ENCODE results near the gene PKHD1.

The PKHD1 gene, protein sequence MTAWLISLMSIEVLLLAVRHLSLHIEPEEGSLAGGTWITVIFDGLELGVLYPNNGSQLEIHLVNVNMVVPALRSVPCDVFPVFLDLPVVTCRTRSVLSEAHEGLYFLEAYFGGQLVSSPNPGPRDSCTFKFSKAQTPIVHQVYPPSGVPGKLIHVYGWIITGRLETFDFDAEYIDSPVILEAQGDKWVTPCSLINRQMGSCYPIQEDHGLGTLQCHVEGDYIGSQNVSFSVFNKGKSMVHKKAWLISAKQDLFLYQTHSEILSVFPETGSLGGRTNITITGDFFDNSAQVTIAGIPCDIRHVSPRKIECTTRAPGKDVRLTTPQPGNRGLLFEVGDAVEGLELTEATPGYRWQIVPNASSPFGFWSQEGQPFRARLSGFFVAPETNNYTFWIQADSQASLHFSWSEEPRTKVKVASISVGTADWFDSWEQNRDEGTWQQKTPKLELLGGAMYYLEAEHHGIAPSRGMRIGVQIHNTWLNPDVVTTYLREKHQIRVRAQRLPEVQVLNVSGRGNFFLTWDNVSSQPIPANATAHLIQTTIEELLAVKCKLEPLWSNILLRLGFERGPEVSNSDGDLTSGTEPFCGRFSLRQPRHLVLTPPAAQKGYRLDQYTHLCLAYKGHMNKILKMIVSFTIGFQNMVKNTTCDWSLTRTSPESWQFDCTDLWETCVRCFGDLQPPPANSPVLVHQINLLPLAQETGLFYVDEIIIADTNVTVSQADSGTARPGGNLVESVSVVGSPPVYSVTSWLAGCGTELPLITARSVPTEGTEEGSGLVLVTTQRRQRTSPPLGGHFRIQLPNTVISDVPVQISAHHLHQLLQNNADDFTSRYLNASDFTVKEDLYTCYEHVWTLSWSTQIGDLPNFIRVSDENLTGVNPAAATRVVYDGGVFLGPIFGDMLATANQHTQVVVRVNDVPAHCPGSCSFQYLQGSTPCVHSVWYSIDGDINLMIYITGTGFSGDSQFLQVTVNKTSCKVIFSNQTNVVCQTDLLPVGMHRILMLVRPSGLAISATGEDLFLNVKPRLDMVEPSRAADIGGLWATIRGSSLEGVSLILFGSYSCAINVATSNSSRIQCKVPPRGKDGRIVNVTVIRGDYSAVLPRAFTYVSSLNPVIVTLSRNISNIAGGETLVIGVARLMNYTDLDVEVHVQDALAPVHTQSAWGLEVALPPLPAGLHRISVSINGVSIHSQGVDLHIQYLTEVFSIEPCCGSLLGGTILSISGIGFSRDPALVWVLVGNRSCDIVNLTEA (N-terminal part only)

DNA sequence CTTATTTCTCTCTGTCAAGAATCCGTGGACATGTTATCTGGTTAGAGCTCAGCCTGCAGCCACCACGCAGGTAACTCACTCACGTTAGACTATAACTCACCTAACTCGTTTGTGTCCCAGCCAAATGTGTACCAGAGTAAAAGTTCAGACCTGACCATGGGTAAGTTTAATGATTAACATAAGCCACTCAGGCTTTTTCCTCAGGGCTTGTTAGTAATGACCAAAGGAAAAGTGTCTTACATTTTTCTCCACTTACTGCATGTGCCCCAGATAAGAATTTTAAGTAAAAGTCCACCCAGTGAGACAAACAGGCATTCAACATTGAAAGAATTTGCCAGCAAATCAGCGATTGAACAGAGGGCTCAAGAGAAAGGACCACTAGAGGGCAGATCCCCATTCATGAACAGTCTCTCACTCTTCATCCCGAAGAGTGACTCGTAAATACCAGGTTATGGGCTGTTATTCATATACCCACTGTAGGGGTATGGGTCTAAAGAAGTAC is at the start of gene PKHD1:
PKHD1 (minus strand) TSS at position 116 of the 502 bp plus-strand sequence. CDS start 2,680 bp downstream, outside the sequence.
- DNase-seq: no peak

DNA sequence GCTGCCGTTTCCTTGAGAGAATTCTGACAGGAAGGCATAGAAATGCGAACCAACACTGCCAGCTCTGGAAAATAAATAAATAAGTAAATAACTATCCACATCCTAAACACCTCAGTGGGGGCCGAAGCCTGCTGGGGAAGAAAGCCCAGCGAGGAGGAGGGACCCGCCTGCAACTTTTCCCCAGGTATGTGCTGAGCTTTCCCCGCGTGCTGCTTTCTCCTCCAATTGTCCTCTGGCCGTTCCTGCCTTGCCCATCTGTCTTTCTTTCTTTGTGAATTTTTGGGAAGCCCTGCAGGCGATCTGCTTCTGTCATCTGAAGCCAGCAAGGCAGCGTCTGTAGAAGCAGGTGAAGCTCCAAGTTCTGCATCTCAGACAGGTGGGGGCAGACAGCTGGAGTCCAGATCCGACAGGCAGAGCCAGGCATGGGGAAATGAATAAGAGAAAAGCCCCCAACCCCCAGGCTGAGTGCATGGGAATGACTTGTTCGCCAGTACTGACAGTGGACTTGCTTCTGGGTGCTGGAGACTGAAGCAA is 49.6 kb upstream of the PKHD1 start:
- DNase-seq: no peak

DNA sequence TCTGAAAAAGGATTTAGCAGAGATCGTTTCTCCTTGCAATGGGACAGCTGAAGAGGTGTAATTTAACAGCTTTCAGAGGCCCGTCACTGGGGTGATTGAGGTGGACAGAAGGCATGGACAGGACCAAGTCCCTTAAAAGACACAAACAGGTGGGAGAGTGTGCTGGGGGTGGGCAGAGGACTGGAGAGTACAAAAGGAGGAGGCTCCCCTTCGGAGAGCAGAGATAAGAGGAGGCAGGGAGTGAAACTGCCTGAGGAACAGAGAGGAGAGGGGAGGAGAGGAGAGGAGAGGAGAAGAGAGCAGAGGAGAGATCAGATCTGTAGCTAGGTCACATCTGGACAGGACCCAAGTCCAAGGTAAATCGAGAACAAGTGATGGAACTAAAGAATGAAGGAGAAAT is 48.6 kb upstream of the PKHD1 start:
- DNase-seq: no peak

DNA sequence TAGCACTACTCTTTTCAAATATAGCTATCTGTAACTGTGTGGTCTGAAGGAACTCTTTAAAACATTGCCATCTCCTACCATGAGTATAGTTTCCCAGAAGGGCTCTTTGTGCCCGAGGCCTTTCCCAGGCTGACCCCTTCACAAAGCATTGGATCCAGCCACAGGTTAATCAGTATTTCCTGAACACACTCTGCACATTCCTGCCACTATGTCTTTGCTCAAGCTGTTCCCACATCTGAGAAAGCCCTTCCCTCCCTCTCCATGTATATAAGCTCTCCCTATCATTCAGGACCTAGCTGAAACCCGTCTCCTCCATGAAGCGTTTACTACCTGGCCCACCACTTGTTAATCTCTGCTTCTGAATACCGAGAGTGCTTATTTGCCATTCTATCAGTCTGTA is 47.8 kb upstream of the PKHD1 start:
- DNase-seq: no peak

DNA sequence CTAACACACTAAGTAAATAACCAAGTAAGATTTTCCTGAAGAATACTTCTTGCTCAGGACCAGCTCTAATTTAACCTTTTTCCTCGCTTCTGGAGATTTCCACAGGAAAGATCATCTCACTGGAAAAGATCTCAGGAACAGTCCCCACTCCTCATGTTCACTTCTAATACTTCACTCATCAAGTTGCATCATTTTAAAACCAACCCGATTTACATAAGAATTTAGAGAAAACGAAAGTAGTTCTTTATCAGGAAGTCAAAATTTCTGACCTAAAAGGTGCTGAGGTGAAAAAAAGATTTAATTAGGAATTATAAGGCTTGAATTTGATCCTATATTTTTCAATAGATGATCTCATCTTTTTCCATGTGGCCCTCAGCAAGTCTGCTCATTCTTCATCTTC is 46.6 kb upstream of the PKHD1 start:
- no peak for DNase-seq

DNA sequence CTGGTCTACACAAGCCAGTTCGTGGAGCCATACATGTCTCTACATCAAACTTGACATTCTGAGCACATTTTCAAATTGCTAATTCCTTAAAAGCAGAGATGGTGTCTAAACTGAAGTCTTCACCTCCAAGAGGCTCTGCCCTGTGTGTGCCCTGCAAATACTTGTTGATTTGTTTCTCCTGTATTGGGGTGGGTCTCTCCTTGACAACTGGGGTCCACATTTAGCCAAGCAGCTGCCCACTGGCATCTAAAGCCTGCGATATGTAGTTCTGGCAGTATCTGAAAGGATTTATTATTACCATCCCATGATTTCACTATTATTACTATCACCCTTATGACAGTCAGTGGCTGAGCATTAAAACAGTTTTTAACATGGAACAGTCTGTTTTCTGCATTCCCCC is 45.9 kb upstream of the PKHD1 start:
- no peak for DNase-seq

DNA sequence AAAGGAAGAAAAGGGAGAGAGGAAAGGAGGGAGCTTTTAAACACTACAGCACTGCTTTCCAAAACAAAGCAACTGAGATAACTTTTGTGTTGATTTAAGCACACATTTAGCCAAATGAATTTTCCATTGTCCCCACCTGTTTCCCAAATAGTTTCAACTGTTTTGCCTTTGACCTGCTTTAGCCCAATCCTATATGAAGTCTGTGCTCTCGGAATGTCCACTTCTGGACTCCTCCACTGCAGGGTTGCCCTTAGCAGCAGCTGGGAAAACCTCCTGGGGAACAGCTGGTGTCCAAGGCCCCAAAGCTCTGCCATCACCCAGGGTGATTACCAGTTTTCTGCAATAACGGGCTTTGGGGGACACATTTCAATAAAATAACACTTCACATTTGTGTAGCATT is 44.9 kb upstream of the PKHD1 start:
- no peak for DNase-seq

DNA sequence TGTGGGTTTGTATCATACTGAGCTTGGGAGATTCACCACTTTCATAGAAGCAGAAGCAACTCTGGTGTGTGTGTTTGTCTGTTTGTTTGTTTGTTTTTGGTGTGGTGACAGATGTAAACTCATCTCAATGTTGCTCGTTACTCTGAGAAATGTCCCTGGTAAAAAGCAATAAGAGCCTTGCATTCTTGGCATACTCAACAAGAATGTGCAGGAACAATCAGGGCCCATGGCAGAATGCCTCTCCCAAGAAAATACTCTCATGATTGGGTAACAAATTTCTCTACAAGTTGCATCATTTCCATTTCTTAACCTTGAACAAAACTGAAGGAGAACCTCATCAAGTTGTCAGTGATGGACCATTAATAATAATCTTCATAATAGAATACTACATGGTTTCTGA is 43.0 kb upstream of the PKHD1 start:
- DNase-seq: no peak

DNA sequence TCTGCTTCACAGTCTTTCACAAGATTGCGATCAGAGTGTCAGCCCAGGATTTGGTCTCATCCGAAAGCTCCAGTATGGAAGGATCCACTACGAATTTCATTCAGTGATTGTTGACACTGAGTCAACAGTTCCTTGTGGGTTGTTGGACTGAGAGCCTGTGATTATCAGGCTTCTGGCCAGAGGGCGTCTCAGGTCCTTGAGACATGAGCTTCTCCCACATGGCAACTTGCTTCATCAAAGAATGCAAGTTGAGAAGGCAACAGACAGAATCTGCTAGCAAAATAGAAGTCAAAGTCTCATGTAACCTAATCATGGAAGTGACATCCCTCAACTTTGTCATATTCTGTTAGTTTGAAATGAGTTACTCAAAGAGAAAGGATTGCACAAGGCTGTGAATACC is 40.5 kb upstream of the PKHD1 start:
- DNase-seq: no peak

DNA sequence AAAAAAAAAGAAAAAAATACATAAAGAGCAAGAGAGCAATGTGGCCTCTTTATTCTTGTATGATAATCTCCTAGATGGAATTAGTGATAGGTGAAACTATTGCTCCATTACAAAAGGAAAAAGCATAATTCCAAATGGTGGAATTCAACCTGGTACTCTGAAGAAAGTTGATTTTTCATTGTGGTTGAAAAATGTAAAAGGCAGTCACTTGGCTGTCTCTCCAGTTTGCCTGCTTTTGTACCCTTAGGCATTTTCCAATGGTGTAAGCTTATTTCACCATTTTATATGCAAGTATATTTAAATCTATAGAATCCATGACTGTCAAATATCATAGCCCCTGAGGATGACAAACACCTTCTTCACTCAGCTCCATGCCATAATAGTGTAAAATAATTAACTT is 38.8 kb upstream of the PKHD1 start:
- DNase-seq: no peak

DNA sequence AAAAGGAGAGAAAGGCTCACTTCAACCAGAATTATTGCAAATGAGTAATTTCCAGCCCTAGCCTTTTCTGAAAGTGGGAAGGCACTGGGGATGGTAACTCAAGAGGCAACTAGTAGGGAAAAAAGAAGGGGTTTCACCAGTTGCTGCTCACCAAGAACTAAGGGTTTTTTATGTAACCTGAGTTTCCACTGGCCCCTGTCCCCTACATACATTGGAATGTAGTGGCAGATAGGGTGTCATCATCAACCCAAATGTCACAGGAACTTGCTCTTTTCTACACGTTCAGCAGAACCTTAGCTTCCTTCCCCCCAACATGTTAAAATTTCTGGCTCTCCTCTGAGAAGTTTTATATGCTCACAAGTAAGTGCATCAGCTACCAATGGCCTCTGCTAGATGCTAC is 38.2 kb upstream of the PKHD1 start:
- no peak for DNase-seq

DNA sequence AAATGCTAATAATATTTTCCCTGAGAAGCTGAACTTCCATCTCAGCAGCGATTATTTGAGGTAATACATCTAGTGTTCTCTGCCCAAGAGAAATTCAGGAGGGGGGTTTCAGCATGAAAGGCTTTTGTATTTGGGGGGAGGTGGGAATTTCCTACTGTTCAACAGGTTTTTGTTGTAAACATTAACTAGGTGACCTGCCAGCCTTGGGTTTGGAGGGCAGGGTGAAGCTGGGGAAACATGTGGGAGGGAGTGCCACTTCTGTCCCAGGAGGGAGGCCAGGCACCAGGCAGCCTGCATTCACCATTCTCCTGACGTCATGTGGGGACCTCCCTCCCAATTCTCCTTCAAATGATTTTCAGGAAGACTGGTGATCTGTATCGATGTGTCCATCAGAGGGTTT is 37.7 kb upstream of the PKHD1 start:
- no peak for DNase-seq

DNA sequence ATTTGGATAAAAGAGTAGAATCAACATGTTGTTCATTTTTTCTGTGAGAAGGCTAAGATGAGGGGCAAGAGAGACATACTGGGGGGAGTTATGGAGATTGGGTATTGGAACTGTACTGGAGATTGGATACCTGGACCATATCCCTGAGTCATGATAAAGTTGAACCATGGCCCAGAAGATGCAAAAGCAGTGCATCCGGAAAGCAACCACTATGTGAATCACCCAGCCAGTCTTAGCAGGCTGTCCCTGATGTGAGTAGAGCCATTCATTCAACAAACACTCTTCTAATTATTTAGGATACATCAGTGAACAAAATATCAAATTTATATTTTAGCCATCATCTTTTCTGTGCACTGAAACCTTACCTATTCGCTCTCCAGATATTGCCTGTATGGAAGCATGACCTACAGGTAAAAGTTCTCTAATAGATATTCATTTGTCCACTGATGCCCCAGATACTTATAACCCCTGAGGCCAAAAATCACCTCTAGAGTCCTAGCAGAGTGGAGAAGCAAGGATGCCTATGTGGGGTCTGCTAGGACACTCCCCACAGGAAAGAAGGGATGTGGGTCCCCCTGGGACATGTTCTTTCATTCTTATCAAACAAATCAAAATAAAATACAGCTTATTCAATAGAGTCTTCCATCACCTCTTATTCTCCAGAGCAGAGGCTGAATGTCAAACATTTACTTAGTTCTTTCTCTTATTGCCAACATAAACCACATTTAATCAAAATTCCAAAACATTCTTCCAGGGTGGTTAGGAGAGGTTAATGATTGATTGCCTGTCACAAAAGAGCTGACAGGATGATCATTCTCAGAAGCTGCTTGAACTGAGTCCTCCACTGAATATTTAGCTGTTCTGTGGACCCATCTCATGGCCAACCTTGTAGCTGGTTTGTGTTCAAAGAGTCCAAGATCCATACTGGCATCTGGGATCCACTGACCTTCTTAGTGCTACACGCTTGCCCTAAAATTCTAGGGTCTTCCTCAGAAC is 37.0 kb upstream of the PKHD1 start:
- DNase-seq: no peak

DNA sequence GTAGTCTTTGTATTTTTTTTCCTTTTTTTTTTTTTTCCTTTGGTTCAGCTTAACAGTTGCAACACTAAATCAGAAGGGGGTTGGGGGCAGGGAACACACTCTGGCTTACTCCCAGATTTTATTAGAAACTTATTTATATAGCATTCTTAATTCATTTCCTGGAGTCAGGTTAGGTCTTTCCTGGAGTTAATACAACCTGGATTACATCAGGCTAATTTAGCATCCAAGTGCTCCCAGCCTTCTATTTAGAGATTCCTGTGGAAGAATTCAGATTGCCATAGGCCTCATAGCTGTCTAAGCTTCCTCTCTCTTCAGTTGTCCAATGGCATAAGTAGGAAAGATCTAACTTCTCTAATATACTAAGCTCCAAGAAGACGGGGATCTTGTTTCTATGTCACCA is 35.8 kb upstream of the PKHD1 start:
- no peak for DNase-seq

DNA sequence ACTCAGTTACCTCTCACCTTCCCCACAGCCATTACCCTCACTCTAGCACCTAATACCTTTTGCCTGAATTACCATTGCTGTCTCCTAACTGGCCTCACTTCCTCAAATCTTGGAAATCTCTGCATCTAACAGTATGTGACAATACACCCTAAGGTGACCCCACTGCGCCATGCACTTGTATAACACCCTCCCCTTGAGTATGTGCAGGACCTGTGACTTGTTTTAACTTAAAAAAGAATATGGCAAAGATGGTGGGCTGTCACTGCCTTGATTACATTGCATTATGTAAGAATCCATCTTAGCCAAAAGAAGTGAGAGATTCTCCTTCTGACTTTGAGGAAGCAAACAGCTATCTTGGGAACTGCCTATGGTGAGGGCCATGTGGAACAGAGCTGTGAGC is 29.9 kb upstream of the PKHD1 start:
- no peak for DNase-seq

DNA sequence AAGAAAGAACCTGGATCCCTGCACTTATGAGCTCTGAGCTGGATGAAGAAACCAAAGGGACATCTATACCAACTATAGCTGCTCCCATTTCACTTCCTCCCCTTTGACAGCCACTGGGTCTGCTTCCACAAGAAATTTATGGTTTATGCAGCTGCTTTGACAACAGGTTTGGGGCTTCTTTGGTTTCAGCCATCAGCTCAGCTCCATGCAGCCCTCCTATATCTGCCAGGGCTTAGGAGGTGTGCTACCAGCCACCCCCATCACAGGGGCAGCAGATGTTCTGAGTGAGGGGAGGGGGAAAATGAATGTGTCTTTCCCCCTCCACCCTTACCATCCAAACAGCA is 29.2 kb upstream of the PKHD1 start:
- DNase-seq: no peak

DNA sequence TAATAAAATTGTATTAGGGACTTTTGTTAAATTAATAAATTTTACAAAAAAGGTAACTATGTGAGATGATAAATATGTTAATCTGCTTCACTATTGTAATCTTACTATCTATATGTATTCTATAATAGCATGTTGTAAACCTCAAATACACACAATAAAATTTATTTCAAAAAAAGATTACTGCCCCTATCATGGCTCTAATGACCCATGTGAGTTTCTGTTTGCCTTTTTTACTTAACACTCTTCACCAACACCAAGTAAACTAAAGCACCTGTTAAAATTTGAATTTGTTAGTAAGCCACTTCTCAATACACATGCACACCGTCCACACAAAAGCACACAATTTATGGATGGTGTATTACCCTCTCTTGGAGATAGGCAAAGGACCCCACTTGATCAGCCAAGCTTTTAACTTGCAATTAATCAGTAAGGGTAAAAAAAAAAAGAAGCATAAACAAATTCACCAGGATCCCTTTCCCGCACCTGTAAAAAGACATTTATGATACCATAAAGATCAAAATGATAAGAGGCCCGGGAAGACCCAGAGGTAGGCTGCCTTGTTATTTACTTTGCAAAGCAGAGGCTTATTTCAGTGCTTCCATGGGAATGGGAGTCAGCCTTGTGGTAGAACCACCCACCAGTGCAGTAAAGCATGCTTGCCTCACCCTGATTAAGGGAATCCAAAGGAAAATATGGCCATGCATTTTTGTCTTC is 28.6 kb upstream of the PKHD1 start:
- DNase-seq: no peak

DNA sequence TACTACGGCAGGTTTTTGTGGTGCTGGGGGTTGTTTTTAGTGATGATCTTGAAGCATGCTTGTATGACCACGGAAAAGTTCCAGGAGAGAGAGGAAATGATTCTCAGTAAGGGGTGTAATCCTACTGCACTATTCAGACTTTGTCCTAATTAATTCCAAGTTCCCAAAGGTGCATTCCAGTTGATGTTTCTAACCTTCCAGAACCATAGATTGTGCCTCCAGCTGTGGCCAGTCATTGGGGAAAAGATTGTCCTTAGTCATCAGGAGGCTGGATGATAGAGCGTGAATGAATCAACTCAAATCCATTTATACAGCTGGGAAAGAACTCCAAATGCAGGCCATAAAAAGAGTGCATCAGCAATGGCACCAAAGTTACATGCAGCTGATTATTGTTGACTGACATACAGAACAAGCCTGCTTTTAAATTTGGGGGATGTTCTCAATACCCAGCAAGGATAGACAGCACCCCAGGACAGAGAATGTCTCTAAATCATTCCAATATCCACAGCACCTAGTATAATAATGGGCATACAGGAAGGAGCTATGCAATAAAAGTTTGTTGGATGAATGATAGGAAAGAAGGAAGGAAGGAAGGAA is 27.8 kb upstream of the PKHD1 start:
- no peak for DNase-seq

DNA sequence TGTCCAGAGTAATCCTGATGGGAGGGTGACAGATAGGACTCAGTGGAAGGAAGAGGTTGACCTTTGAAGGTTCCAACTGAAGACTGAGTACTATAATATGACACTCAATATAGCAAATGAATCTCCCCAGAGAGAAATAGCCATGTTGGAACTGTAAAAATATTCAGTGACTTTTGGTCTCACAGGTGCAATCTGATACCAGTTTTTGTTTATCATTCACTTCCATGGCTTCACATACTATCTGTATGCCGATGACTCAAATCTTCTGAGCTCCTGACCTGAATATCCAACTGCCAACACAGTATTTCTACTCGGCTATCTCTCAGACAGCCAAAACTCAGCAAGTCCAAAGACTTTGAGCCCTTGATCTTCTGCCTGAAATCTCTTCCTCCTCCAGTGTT is 21.8 kb upstream of the PKHD1 start:
- no peak for DNase-seq

DNA sequence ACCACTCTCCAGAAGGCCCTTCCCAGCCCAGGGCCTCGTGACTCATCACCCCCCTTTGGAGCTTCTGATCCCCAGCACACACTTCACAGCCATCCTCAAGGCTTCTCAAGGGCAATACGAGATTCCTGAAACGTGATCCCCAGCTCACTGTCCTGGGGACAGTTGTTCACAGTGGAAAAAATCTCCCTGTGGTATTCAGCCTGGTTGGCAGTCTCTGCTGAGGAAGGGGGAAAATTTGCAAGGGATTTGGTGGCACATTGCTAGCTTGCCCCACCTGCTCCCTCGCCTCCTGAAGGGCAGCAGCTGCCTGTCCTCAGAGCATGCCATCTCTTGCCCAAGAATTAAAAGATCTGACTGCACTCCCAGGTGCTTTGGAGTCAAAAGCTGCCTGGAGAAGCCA is 20.7 kb upstream of the PKHD1 start:
- DNase-seq: no peak

DNA sequence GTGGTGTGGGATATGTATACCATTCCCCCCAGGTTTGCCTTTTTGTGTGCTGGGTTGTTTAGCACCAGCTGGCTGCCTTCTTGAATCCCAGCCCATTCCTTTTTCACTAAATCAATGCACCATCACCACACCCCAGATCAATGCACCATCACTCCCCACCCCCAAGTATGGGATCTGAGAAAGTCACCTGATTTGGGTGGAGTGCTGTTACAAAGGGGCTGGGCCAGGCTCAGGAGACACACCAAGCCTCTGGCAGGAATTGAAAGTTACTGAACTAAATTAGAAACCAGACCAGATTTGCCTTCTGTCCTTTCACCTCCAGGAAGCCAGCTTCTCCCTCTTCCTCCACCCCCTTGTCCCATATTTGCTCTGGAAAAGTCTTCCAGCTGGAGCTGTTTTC is 19.6 kb upstream of the PKHD1 start:
- no peak for DNase-seq

All from midbrain (tissue), 1 donor.